Erythroblast (primary cell): ENCODE data around the gene NPIPB2.

ENCODE experiments used
- GATA1 ChIP-seq: IDR thresholded peaks from 2 replicates; pipeline ENCODE4 v1.6.1; 2011; ENCODE audit warnings: low read depth, mild to moderate bottlenecking, control low read depth, low read length, moderate library complexity
- POLR2A ChIP-seq: IDR thresholded peaks from 2 replicates; pipeline ENCODE4 v1.6.1; 2011; ENCODE audit warnings: mild to moderate bottlenecking, low read length

GRCh38 chr16:11986521-11987057 is 44.7 kb upstream of the NPIPB2 start:
- TF ChIP-seq POLR2A = no peak
- no peak for TF ChIP-seq GATA1
